Muscle layer of duodenum (tissue), 2 donors: ENCODE results near the gene TRAF3.
A peak's percentile ranks its signal among the peaks of the same experiment; 100 is the strongest.
"Not testable (repeated sequence)": the region's sequence is repeated elsewhere in the genome, so short reads cannot be mapped to it uniquely, and the experiment has no call there.

ENCODE experiments used
- H3K27ac ChIP-seq: one replicate; pipeline ENCODE4 v1.7.0; 2013; ENCODE audit warnings: mild to moderate bottlenecking, low read length
- H3K27me3 ChIP-seq: one replicate; pipeline ENCODE4 v1.7.0; 2013; ENCODE audit warnings: low read depth, mild to moderate bottlenecking, control low read depth, low read length
- H3K36me3 ChIP-seq, 2 donors: one replicate each; pipeline ENCODE4 v1.7.0; 2013; ENCODE audit warnings: low read length in 2 of 2, control low read depth in 1 of 2, mild to moderate bottlenecking in 1 of 2; ENCODE audit not compliant: insufficient read depth in 2 of 2, control insufficient read depth in 1 of 2
- H3K4me1 ChIP-seq, 2 donors: one replicate each; pipeline ENCODE4 v1.7.0; 2013; ENCODE audit warnings: low read length in 2 of 2, mild to moderate bottlenecking in 2 of 2, control low read depth in 1 of 2, moderate library complexity in 1 of 2; ENCODE audit not compliant: insufficient read depth in 2 of 2, control insufficient read depth in 1 of 2
- H3K4me3 ChIP-seq, 2 donors: one replicate each; pipeline ENCODE4 v1.7.0; 2013; ENCODE audit warnings: low read length in 2 of 2, low read depth in 1 of 2, mild to moderate bottlenecking in 1 of 2
- H3K9me3 ChIP-seq, 2 donors: one replicate each; pipeline ENCODE4 v1.7.0; 2013; ENCODE audit warnings: low read length in 2 of 2, control low read depth in 1 of 2, mild to moderate bottlenecking in 1 of 2; ENCODE audit not compliant: control insufficient read depth in 1 of 2
- donor health status: healthy.

TRAF3 gene

GRCh38 chr14:102926840-102927239 lies 149.6 kb downstream of the TRAF3 start:
- not testable (repeated sequence) for H3K4me3 ChIP-seq, H3K9me3 ChIP-seq, H3K27ac ChIP-seq, H3K36me3 ChIP-seq
- Histone ChIP-seq H3K27me3 (peaks cover 26% of the 10 kb centered on the region), H3K4me1 (peaks cover 0 to 43% of the 10 kb centered on the region in 2 donors)

GRCh38 chr14:102927346-102927877 lies 150.2 kb downstream of the TRAF3 start:
- H3K36me3 ChIP-seq: no peaks in the 10 kb centered on the region
- H3K4me3 ChIP-seq: peak overlapping the region in 1 of 2 donors; percentile 47
- H3K4me1 ChIP-seq: peaks cover 0 to 43% of the 10 kb centered on the region in 2 donors
- H3K27me3 ChIP-seq: peaks cover 26% of the 10 kb centered on the region
- no peaks in the 10 kb centered on the region for H3K9me3 ChIP-seq
- H3K27ac ChIP-seq: peak overlapping the region; percentile 75

- Histone ChIP-seq H3K27me3 (peaks cover 26% of the 10 kb centered on the region), H3K4me1 (peaks cover 0 to 38% of the 10 kb centered on the region in 2 donors), H3K36me3 (peaks cover 2% of the 10 kb centered on the region in 2 donors), H3K4me3 (peak overlapping the region; percentile 26 to 47), H3K9me3 (no peaks in the 10 kb centered on the region), H3K27ac (peak overlapping the region; percentile 75)
These were observed 150.7 kb downstream of the TRAF3 start for GRCh38 chr14:102927878-102928411.

DNA sequence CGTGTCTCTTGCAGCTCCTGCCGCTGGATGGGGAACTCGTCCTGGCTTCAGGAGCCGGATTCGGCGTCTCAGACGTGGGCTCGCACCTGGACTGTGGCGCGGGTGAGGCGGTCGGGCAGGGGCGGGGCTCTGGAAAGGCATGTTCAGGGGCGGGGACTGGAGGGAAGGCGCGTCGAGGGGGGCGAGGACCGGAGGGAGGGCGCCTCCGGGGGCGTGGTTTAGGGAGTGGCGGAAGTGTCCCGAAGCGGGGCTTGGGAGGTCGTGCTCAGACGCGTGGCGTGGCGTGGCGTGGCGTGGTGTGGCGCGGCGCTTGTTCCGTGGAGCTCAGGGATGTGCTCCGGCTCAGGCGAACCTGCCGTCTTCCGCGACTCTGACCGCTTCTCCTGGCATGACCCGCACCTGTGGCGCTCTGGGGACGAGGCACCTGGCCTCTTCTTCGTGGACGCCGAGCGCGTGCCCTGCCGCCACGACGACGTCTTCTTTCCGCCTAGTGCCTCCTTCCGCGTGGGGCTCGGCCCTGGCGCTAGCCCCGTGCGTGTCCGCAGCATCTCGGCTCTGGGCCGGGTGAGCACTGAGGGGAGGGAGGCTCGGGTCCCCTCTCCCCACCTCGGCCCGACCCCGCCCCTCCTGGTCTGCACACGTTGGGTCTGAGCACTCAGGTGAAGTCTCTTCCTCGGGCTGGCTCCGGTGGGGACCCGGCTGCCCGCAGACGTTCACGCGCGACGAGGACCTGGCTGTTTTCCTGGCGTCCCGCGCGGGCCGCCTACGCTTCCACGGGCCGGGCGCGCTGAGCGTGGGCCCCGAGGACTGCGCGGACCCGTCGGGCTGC lies 151.4 kb downstream of the TRAF3 start:
- Histone ChIP-seq H3K9me3 (no peaks in the 10 kb centered on the region), H3K4me1 (peaks cover 0 to 32% of the 10 kb centered on the region in 2 donors), H3K27ac (peak overlapping the region; percentile 75), H3K27me3 (peaks cover 26% of the 10 kb centered on the region), H3K36me3 (peaks cover 5 to 9% of the 10 kb centered on the region in 2 donors), H3K4me3 (peak overlapping the region; percentile 33 to 47)

DNA sequence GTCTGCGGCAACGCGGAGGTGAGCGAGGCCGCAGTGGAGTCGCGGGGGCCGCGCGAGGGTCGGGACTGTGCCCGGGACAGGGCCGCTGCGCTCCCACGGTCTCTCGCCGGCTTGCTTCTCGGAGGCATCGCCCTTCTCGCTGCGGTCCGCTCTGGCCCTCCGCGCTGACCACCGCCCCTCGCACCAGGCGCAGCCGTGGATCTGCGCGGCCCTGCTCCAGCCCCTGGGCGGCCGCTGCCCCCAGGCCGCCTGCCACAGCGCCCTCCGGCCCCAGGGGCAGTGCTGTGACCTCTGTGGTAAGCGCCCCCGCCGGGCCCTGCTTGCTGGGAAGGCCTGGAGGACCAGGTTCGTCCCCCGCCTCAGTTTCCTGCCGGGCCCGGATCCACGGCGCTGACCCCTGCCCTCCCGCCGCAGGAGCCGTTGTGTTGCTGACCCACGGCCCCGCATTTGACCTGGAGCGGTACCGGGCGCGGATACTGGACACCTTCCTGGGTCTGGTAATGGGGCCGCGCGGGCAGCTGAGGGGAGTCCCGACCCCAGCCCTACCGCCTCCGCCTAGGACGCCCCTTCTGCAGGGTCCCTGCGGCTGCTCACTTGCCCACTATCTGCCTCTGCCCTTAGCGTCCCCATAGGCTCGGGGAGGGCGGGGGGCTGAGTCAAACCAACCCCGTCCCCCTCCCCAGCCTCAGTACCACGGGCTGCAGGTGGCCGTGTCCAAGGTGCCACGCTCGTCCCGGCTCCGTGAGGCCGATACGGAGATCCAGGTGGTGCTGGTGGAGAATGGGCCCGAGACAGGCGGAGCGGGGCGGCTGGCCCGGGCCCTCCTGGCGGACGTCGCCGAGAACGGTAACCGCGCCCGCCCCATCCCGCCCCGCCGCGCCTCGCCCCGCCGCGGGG lies 152.2 kb downstream of the TRAF3 start:
- peaks cover 7 to 13% of the 10 kb centered on the region in 2 donors for H3K36me3 ChIP-seq
- H3K9me3 ChIP-seq: no peaks in the 10 kb centered on the region
- H3K27me3 ChIP-seq: peaks cover 26% of the 10 kb centered on the region
- H3K27ac ChIP-seq: no peak overlapping the region
- H3K4me3 ChIP-seq: peak overlapping the region; percentile 7 to 47
- peaks cover 0 to 25% of the 10 kb centered on the region in 2 donors for H3K4me1 ChIP-seq

DNA sequence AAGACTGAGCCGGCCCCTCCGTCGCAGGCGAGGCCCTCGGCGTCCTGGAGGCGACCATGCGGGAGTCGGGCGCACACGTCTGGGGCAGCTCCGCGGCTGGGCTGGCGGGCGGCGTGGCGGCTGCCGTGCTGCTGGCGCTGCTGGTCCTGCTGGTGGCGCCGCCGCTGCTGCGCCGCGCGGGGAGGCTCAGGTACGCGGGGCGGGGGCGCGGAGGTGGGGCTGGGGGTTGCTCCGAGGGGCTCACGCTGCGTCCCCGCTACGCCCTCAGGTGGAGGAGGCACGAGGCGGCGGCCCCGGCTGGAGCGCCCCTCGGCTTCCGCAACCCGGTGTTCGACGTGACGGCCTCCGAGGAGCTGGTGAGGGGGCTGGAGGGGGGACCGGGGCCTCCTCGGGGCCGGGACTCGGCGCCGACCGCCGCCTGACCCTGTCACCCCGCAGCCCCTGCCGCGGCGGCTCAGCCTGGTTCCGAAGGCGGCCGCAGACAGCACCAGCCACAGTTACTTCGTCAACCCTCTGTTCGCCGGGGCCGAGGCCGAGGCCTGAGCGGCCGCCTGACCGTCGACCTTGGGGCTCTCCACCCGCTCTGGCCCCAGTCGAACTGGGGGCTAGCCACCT lies 153.0 kb downstream of the TRAF3 start:
- Histone ChIP-seq H3K36me3 (peaks cover 7 to 13% of the 10 kb centered on the region in 2 donors), H3K27me3 (peaks cover 21% of the 10 kb centered on the region)

GRCh38 chr14:102930753-102931579 lies 153.7 kb downstream of the TRAF3 start:
- Histone ChIP-seq H3K9me3 (no peaks in the 10 kb centered on the region), H3K27ac (no peak overlapping the region), H3K36me3 (peaks cover 7 to 15% of the 10 kb centered on the region in 2 donors), H3K27me3 (peaks cover 14% of the 10 kb centered on the region), H3K4me3 (no peak overlapping the region), H3K4me1 (peaks cover 0 to 25% of the 10 kb centered on the region in 2 donors)

More for the DNA sequence above, 153.0 kb downstream of the TRAF3 start:
- peak overlapping the region in 1 of 2 donors; percentile 47 for H3K4me3 ChIP-seq
- no peaks in the 10 kb centered on the region for H3K9me3 ChIP-seq
- peaks cover 0 to 25% of the 10 kb centered on the region in 2 donors for H3K4me1 ChIP-seq
- no peak overlapping the region for H3K27ac ChIP-seq

DNA sequence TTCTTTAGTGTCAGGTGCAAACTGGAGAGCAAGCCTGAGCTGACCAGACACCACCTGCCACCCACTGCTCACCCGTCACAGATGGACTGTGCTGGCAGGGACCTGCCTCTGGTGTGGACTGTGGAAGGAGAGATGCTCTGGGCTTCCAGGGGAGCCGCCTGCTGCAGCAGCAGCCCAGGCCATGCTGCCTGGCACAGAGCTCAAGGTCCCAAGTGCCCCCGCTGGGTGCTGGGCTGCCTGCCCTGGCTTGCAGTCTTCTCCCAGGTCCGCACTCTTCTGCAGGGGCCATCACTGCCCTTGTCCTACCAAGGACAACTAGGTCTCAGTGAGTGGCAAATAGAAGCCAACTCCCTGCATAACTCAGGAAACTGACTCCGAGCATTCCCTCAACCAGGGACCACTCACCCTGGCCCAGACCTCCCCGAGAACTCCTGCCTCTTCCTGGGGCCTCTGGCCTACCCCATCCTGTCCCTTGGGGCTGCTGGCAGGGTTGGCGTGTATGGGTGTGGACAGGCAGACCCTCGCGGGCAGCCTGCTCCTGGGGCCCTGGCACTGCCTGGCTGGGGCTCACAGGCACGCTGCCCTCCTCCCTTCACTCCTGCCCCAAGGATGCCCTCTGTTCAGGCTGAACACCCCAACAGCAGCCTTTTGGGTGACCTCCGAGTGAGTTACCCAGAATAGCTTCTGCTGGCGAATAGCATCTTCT lies 154.5 kb downstream of the TRAF3 start:
- Histone ChIP-seq H3K27ac (no peak overlapping the region), H3K4me1 (peaks cover 0 to 25% of the 10 kb centered on the region in 2 donors), H3K36me3 (peaks cover 7 to 19% of the 10 kb centered on the region in 2 donors), H3K27me3 (peaks cover 13% of the 10 kb centered on the region), H3K4me3 (no peak overlapping the region), H3K9me3 (no peaks in the 10 kb centered on the region)

GRCh38 chr14:102932484-102933248 lies 155.4 kb downstream of the TRAF3 start:
- Histone ChIP-seq H3K36me3 (peaks cover 15 to 26% of the 10 kb centered on the region in 2 donors), H3K27ac (no peak overlapping the region), H3K4me1 (peaks cover 0 to 25% of the 10 kb centered on the region in 2 donors), H3K4me3 (no peak overlapping the region), H3K27me3 (peaks cover 10% of the 10 kb centered on the region), H3K9me3 (no peaks in the 10 kb centered on the region)
